Measurements from ENCODE around the gene PTPRG.

The PTPRG gene

GRCh38 chr3:62266668-62267283 is 705.4 kb downstream of the PTPRG start:
- DNase-seq (ENCODE audit: extremely low read depth, low read depth): no peak
- H3K4me3 ChIP-seq (replicated peaks; ENCODE audit: low read depth, low read length): no peak overlapping the region

GRCh38 chr3:62276658-62277180 is 715.3 kb downstream of the PTPRG start:
- no peak for TF ChIP-seq CTCF (IDR thresholded peaks at IDR 0.05; ENCODE audit: low read depth, low read length, missing control alignments)
- no peak for DNase-seq (ENCODE audit: extremely low read depth, low read depth)
- no peak overlapping the region for H3K4me3 ChIP-seq (replicated peaks; ENCODE audit: low read depth, low read length)

More at GRCh38 chr3:62266668-62267283, 705.4 kb downstream of the PTPRG start:
- TF ChIP-seq CTCF (IDR thresholded peaks at IDR 0.05; ENCODE audit: low read depth, low read length, missing control alignments): no peak

GRCh38 chr3:62277450-62277849 is 716.1 kb downstream of the PTPRG start:
- DNase-seq (ENCODE audit: extremely low read depth, low read depth): no peak
- H3K4me3 ChIP-seq (replicated peaks; ENCODE audit: low read depth, low read length): no peak overlapping the region
- TF ChIP-seq CTCF (IDR thresholded peaks at IDR 0.05; ENCODE audit: low read depth, low read length, missing control alignments): no peak

- no peak overlapping the region for H3K4me3 ChIP-seq (replicated peaks; ENCODE audit: low read depth, low read length)
- no peak for TF ChIP-seq CTCF (IDR thresholded peaks at IDR 0.05; ENCODE audit: low read depth, low read length, missing control alignments)
- DNase-seq (ENCODE audit: extremely low read depth, low read depth): no peak
These were observed 716.6 kb downstream of the PTPRG start for GRCh38 chr3:62277986-62278385.

- no peak overlapping the region for H3K4me3 ChIP-seq (replicated peaks; ENCODE audit: low read depth, low read length)
- TF ChIP-seq CTCF (IDR thresholded peaks at IDR 0.05; ENCODE audit: low read depth, low read length, missing control alignments): no peak
- no peak for DNase-seq (ENCODE audit: extremely low read depth, low read depth)
These were observed 720.4 kb downstream of the PTPRG start for GRCh38 chr3:62281726-62282125.

- no peak for TF ChIP-seq CTCF (IDR thresholded peaks at IDR 0.05; ENCODE audit: low read depth, low read length, missing control alignments)
- no peak for DNase-seq (ENCODE audit: extremely low read depth, low read depth)
- no peak overlapping the region for H3K4me3 ChIP-seq (replicated peaks; ENCODE audit: low read depth, low read length)
These were observed 723.1 kb downstream of the PTPRG start for GRCh38 chr3:62284442-62284841.
